ENCODE data around the gene GREB1. TPM values are rescaled to one million over a fixed set of nuclear protein-coding genes. Genes with fewer than 3 reads are reported as not detected.

Gene GREB1
- 132 and 143 TPM in 2 replicates for total RNA-seq
- long read RNA-seq, partial matches to known transcripts: 13 of 29 reads
- long read RNA-seq, other reads (novel, unspliced or antisense): 16 of 29 reads

DNA sequence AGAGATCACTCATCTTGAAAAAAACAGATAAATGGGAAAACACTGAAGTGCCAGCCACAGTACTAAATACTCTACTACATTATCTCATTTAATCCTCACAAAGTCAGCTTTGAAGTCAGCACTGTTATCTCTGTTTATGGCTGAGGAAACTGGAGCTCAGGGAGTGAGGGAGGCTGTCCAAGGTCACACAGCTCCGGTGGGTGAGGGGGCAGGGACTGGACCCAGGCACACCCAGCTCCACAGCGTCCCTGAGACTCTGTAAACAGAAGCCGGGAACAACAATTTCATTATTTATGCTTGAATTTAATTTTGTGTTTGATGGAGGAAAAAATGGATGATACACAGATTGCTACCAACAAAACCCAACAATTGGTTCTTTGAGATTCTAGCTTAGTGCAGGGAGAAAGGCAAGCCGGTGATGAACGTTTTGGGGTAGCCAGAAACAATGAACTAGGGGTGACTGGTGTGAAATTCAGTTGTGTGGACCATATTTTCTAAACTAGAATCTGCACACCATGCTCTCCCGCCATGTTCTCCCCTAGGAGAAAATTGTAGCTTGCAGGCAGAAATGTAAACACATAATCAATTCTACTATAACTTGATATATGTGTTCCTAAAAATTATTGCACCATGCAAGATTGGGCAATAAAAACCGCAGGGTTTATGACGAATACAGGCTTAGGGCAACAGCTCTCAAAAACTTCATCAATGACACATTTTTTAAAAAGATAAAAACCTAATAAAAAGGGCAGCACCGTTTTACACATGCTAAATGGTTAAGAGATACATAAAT lies at the start of gene GREB1:
TSS of gene GREB1 (plus strand) at position 768 of the 793 bp plus-strand sequence. CDS start 22,570 bp downstream, outside the sequence.
- DNase-seq (ENCODE audit: low read depth, low spot score): no peak
- Mint-ChIP-seq H3K4me3 (no peak within 1 kb of the TSS), H3K9me3 (no peaks in the 10 kb centered on the region), H3K27me3 (ENCODE audit: low read depth) (no peaks in the 10 kb centered on the region), H3K27ac (ENCODE audit: unreplicated experiment) (peak within 1 kb of the TSS; percentile 27), H3K36me3 (ENCODE audit: low read depth) (no peaks in the 10 kb centered on the region), H3K4me1 (peaks cover 41% of the 10 kb centered on the region)
- TF ChIP-seq, protein P1, sequence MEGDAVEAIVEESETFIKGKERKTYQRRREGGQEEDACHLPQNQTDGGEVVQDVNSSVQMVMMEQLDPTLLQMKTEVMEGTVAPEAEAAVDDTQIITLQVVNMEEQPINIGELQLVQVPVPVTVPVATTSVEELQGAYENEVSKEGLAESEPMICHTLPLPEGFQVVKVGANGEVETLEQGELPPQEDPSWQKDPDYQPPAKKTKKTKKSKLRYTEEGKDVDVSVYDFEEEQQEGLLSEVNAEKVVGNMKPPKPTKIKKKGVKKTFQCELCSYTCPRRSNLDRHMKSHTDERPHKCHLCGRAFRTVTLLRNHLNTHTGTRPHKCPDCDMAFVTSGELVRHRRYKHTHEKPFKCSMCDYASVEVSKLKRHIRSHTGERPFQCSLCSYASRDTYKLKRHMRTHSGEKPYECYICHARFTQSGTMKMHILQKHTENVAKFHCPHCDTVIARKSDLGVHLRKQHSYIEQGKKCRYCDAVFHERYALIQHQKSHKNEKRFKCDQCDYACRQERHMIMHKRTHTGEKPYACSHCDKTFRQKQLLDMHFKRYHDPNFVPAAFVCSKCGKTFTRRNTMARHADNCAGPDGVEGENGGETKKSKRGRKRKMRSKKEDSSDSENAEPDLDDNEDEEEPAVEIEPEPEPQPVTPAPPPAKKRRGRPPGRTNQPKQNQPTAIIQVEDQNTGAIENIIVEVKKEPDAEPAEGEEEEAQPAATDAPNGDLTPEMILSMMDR (conservative IDR thresholded peaks at IDR 0.05): no peak

DNA sequence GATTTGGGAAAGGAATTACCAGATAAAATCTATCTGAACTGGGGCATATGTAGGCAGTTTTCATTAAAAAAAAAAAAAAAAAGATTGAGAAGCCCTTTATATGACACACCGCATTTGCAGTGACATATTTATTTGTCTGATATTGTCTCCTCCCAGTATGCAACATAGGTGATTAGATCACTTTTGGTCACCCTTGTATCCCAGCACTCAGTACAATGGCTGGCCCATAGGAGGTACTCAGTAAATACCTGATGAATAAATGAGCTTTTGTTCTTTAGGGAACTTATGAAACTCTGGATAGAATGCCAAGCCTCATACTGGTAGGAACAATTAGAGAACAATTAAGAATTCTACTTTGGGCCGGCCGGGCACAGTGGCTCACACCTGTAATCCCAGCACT lies 45.0 kb upstream of the GREB1 start:
- DNase-seq (ENCODE audit: low read depth, low spot score): no peak
- no peak overlapping the region for H3K27ac Mint-ChIP-seq (ENCODE audit: unreplicated experiment)
- peaks cover 7% of the 10 kb centered on the region for H3K9me3 Mint-ChIP-seq
- peak overlapping the region; percentile 55 for H3K4me3 Mint-ChIP-seq
- peaks cover 71% of the 10 kb centered on the region for H3K4me1 Mint-ChIP-seq
- H3K27me3 Mint-ChIP-seq (ENCODE audit: low read depth): no peaks in the 10 kb centered on the region
- TF ChIP-seq, protein P1 (conservative IDR thresholded peaks at IDR 0.05): no peak
- H3K36me3 Mint-ChIP-seq (ENCODE audit: low read depth): peaks cover 37% of the 10 kb centered on the region

GRCh38 chr2:11490194-11490593 lies 43.7 kb upstream of the GREB1 start:
- Mint-ChIP-seq H3K4me1 (peaks cover 76% of the 10 kb centered on the region), H3K36me3 (ENCODE audit: low read depth) (peaks cover 34% of the 10 kb centered on the region)

GRCh38 chr2:11491348-11491933 lies 42.4 kb upstream of the GREB1 start:
- Mint-ChIP-seq H3K4me3 (peak overlapping the region; percentile 20), H3K27ac (ENCODE audit: unreplicated experiment) (peak overlapping the region; percentile 85), H3K4me1 (peaks cover 76% of the 10 kb centered on the region), H3K9me3 (peaks cover 7% of the 10 kb centered on the region), H3K36me3 (ENCODE audit: low read depth) (peaks cover 32% of the 10 kb centered on the region), H3K27me3 (ENCODE audit: low read depth) (no peaks in the 10 kb centered on the region)
- DNase-seq (ENCODE audit: low read depth, low spot score): no peak
- TF ChIP-seq, protein P1 (conservative IDR thresholded peaks at IDR 0.05): no peak

More at GRCh38 chr2:11490194-11490593, 43.7 kb upstream of the GREB1 start:
- DNase-seq (ENCODE audit: low read depth, low spot score): no peak
- H3K27ac Mint-ChIP-seq (ENCODE audit: unreplicated experiment): no peak overlapping the region
- TF ChIP-seq, protein P1 (conservative IDR thresholded peaks at IDR 0.05): no peak
- H3K27me3 Mint-ChIP-seq (ENCODE audit: low read depth): no peaks in the 10 kb centered on the region
- peaks cover 7% of the 10 kb centered on the region for H3K9me3 Mint-ChIP-seq
- no peak overlapping the region for H3K4me3 Mint-ChIP-seq

GRCh38 chr2:11492244-11492643 lies 41.6 kb upstream of the GREB1 start:
- H3K27me3 Mint-ChIP-seq (ENCODE audit: low read depth): no peaks in the 10 kb centered on the region
- no peak for DNase-seq (ENCODE audit: low read depth, low spot score)
- peaks cover 7% of the 10 kb centered on the region for H3K9me3 Mint-ChIP-seq
- H3K27ac Mint-ChIP-seq (ENCODE audit: unreplicated experiment): peak overlapping the region; percentile 92
- peaks cover 80% of the 10 kb centered on the region for H3K4me1 Mint-ChIP-seq
- H3K36me3 Mint-ChIP-seq (ENCODE audit: low read depth): peaks cover 29% of the 10 kb centered on the region
- H3K4me3 Mint-ChIP-seq: peak overlapping the region; percentile 21
- TF ChIP-seq, protein P1 (conservative IDR thresholded peaks at IDR 0.05): no peak

Data from neural crest cell (in vitro differentiated cells).